ENCODE measurements around the gene PEX10.

DNA sequence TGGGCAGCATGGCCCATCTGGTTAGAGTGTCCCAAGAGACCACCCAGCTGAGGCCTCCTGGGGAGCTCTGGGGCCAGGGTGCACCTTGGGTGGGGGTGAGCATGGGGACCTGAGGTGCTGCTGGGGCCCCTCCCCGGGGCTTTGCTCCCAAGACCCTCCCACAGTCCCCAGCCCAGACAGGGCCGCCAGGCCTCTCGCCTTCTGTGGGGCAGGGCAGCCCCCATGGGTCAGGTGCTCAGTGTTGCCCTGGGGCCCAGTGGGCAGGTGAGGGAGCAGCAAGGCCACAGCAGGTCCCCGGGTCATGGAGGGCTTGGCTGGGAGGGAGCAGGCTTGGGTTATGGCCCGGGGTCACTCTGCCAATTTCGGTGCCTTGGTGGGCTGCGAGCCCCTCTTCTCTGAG is 24.5 kb upstream of the PEX10 start:
- TF ChIP-seq ZSCAN29 (IDR thresholded peaks at IDR 0.05) (no peak), POLR2AphosphoS5 (IDR thresholded peaks at IDR 0.05; ENCODE audit: low read length) (no peak), HDAC6 (IDR thresholded peaks at IDR 0.05; ENCODE audit: unreplicated experiment) (no peak), SMARCA5 (IDR thresholded peaks at IDR 0.05) (no peak)
- TF ChIP-seq, protein P1, sequence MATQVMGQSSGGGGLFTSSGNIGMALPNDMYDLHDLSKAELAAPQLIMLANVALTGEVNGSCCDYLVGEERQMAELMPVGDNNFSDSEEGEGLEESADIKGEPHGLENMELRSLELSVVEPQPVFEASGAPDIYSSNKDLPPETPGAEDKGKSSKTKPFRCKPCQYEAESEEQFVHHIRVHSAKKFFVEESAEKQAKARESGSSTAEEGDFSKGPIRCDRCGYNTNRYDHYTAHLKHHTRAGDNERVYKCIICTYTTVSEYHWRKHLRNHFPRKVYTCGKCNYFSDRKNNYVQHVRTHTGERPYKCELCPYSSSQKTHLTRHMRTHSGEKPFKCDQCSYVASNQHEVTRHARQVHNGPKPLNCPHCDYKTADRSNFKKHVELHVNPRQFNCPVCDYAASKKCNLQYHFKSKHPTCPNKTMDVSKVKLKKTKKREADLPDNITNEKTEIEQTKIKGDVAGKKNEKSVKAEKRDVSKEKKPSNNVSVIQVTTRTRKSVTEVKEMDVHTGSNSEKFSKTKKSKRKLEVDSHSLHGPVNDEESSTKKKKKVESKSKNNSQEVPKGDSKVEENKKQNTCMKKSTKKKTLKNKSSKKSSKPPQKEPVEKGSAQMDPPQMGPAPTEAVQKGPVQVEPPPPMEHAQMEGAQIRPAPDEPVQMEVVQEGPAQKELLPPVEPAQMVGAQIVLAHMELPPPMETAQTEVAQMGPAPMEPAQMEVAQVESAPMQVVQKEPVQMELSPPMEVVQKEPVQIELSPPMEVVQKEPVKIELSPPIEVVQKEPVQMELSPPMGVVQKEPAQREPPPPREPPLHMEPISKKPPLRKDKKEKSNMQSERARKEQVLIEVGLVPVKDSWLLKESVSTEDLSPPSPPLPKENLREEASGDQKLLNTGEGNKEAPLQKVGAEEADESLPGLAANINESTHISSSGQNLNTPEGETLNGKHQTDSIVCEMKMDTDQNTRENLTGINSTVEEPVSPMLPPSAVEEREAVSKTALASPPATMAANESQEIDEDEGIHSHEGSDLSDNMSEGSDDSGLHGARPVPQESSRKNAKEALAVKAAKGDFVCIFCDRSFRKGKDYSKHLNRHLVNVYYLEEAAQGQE (IDR thresholded peaks at IDR 0.05; ENCODE audit: low read depth, low read length), result no peak
- TF ChIP-seq, protein P2, sequence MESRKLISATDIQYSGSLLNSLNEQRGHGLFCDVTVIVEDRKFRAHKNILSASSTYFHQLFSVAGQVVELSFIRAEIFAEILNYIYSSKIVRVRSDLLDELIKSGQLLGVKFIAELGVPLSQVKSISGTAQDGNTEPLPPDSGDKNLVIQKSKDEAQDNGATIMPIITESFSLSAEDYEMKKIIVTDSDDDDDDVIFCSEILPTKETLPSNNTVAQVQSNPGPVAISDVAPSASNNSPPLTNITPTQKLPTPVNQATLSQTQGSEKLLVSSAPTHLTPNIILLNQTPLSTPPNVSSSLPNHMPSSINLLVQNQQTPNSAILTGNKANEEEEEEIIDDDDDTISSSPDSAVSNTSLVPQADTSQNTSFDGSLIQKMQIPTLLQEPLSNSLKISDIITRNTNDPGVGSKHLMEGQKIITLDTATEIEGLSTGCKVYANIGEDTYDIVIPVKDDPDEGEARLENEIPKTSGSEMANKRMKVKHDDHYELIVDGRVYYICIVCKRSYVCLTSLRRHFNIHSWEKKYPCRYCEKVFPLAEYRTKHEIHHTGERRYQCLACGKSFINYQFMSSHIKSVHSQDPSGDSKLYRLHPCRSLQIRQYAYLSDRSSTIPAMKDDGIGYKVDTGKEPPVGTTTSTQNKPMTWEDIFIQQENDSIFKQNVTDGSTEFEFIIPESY (IDR thresholded peaks at IDR 0.05), result no peak
- TF ChIP-seq, protein P3, sequence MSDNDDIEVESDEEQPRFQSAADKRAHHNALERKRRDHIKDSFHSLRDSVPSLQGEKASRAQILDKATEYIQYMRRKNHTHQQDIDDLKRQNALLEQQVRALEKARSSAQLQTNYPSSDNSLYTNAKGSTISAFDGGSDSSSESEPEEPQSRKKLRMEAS (IDR thresholded peaks at IDR 0.05; ENCODE audit: low read depth, low read length), result no peak
